Astrocyte of the spinal cord (primary cell): ENCODE data around the gene KCNG1.
A peak's percentile ranks its signal among the peaks of the same experiment; 100 is the strongest.

Source experiments
- DNase-seq: peaks from one replicate; pipeline ENCODE4 v3.0.0; 2011; ENCODE audit warnings: low read depth, low spot score
- H3K4me3 ChIP-seq: 2 replicates; pipeline ENCODE4 v1.5.1; 2011; ENCODE audit warnings: low read depth, mild to moderate bottlenecking, low read length, moderate library complexity
- CTCF ChIP-seq: IDR thresholded peaks from 2 replicates; pipeline ENCODE4 v1.5.1; 2012; ENCODE audit warnings: low read depth, mild to moderate bottlenecking, low read length, inconsistent platforms
- in situ Hi-C: cut with HindIII; loops from 2 replicates; pipeline ENCODE4 v1.10.0; 2017; ENCODE audit warnings: low sequenced_read_pairs

Gene KCNG1

GRCh38 chr20:51014797-51015722 is 7.8 kb downstream of the KCNG1 start:
- in situ Hi-C loops: no loop called here
- peak; percentile 60 for DNase-seq
- TF ChIP-seq CTCF: peak; percentile 91
- no peak overlapping the region for H3K4me3 ChIP-seq

GRCh38 chr20:51013577-51014330 is 9.2 kb downstream of the KCNG1 start:
- no peak for TF ChIP-seq CTCF
- no peak for DNase-seq
- in situ Hi-C loops: no loop called here
- no peak overlapping the region for H3K4me3 ChIP-seq

GRCh38 chr20:51012357-51012756 is 10.6 kb downstream of the KCNG1 start:
- no peak for TF ChIP-seq CTCF
- in situ Hi-C loops: no loop called here
- DNase-seq: no peak
- H3K4me3 ChIP-seq: no peak overlapping the region

GRCh38 chr20:51011479-51011878 is 11.4 kb downstream of the KCNG1 start:
- in situ Hi-C loops: no loop called here
- no peak overlapping the region for H3K4me3 ChIP-seq
- DNase-seq: no peak
- TF ChIP-seq CTCF: no peak

GRCh38 chr20:51010932-51011331 is 12.0 kb downstream of the KCNG1 start:
- in situ Hi-C loops: no loop called here
- DNase-seq: no peak
- no peak for TF ChIP-seq CTCF
- H3K4me3 ChIP-seq: no peak overlapping the region

GRCh38 chr20:51010043-51010365 is 12.9 kb downstream of the KCNG1 start:
- in situ Hi-C loops: no loop called here

More at GRCh38 chr20:51010043-51010365, 12.9 kb downstream of the KCNG1 start:
- TF ChIP-seq CTCF: no peak
- no peak for DNase-seq
- no peak overlapping the region for H3K4me3 ChIP-seq
